ENCODE data around the gene C16orf86. TPM values are rescaled to one million over a fixed set of nuclear protein-coding genes. Genes with fewer than 3 reads are reported as not detected.

The C16orf86 gene
- total RNA-seq, 1 donor from 2014 or later: 2.6 TPM

DNA sequence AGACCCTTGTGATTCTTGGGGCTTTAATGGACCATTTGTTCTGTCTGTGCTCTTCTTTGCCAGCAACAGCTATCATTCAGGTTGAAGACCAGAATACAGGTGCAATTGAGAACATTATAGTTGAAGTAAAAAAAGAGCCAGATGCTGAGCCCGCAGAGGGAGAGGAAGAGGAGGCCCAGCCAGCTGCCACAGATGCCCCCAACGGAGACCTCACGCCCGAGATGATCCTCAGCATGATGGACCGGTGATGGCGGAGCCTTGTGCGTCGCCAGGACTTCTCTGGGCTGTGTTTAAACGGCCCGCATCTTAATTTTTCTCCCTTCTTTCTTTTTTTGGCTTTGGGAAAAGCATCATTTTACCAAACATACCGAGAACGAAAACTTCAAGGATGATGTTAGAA is 29.0 kb upstream of the C16orf86 start:
- TF ChIP-seq, protein P1, sequence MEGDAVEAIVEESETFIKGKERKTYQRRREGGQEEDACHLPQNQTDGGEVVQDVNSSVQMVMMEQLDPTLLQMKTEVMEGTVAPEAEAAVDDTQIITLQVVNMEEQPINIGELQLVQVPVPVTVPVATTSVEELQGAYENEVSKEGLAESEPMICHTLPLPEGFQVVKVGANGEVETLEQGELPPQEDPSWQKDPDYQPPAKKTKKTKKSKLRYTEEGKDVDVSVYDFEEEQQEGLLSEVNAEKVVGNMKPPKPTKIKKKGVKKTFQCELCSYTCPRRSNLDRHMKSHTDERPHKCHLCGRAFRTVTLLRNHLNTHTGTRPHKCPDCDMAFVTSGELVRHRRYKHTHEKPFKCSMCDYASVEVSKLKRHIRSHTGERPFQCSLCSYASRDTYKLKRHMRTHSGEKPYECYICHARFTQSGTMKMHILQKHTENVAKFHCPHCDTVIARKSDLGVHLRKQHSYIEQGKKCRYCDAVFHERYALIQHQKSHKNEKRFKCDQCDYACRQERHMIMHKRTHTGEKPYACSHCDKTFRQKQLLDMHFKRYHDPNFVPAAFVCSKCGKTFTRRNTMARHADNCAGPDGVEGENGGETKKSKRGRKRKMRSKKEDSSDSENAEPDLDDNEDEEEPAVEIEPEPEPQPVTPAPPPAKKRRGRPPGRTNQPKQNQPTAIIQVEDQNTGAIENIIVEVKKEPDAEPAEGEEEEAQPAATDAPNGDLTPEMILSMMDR (IDR thresholded peaks at IDR 0.05; ENCODE audit: unreplicated experiment): no peak
- DNase-seq (ENCODE audit: low spot score, unreplicated experiment): no peak
- peaks cover 21% of the 10 kb centered on the region for H3K36me3 Mint-ChIP-seq (ENCODE audit: insufficient read depth)
- H3K4me1 Mint-ChIP-seq (ENCODE audit: low read depth): no peaks in the 10 kb centered on the region
- no peaks in the 10 kb centered on the region for H3K27me3 Mint-ChIP-seq
- no peaks in the 10 kb centered on the region for H3K9me3 Mint-ChIP-seq (ENCODE audit: low read depth)
- no peak overlapping the region for H3K27ac Mint-ChIP-seq
- no peak overlapping the region for H3K4me3 Mint-ChIP-seq (ENCODE audit: low read depth)

DNA sequence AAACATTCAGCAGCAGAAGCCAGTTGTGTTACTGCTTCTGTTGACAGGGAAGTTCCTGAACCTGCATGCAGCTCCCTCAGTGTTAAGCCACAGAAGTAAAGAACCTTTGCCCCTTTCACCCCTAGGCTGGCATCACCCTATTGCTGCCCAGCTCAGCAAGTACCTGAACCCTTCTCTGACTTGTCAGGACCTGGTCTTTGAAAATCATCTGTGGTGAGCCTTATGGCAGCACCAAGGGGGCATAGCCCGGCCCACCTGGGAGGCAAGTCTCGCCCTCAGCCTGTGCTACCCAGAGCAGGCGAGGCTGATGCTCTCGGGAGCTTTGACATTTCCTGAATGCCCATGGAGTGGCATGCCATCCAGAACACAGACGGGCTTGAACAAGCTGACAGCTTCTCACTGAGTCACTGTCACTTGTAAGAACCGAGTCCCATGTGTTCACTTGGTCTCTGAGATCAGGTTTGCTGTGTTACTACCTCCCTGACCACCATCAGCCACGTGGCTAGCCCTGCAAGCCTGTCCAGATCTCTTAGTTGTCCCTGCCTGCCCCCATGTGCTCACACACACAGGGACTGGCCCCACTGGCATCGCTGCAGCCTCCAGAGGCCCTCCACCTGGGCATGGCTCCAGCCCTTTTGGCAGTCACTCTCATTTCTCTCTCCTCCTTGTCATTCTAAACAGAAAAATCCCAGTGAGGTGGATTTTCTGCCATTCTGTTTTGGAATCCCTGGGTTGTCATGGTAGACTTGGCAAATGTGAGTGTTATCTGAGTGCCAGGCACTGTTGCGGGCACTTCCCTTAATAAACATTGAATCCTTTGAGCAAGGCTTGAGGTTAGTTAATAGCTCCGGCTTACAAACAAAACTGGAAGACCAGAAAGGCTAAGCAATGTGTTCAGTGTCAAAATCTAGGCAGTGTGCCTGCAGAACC is 24.6 kb upstream of the C16orf86 start:
- Mint-ChIP-seq H3K4me1 (ENCODE audit: low read depth) (no peaks in the 10 kb centered on the region), H3K27me3 (peaks cover 16% of the 10 kb centered on the region), H3K4me3 (ENCODE audit: low read depth) (no peak overlapping the region), H3K9me3 (ENCODE audit: low read depth) (no peaks in the 10 kb centered on the region), H3K27ac (no peak overlapping the region), H3K36me3 (ENCODE audit: insufficient read depth) (peaks cover 13% of the 10 kb centered on the region)
- TF ChIP-seq, protein P1 (IDR thresholded peaks at IDR 0.05; ENCODE audit: unreplicated experiment): no peak
- DNase-seq (ENCODE audit: low spot score, unreplicated experiment): no peak

DNA sequence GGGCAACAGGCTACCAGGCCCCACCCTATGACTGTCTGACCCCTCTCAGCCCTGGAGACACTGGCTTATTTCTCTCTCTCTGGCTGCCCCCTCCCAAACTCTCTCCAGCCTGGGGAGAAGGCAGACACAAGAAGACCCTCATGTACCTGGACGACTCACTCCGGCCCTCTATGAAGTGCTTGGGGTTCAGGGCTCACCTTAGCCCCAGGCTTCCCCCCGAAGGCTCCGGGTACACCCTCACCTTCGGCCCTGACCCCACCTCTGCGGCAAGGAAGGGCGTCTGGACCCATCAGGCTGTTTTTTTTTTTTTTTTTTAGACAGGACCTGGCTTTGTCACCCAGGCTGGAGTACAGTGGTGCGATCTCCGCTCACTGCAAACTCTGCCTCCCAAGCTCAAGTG is 22.6 kb upstream of the C16orf86 start:
- no peak for DNase-seq (ENCODE audit: low spot score, unreplicated experiment)
- TF ChIP-seq, protein P1 (IDR thresholded peaks at IDR 0.05; ENCODE audit: unreplicated experiment): no peak
- no peak overlapping the region for H3K4me3 Mint-ChIP-seq (ENCODE audit: low read depth)
- H3K27me3 Mint-ChIP-seq: peaks cover 16% of the 10 kb centered on the region
- H3K27ac Mint-ChIP-seq: no peak overlapping the region
- no peaks in the 10 kb centered on the region for H3K4me1 Mint-ChIP-seq (ENCODE audit: low read depth)
- no peaks in the 10 kb centered on the region for H3K9me3 Mint-ChIP-seq (ENCODE audit: low read depth)
- peaks cover 6% of the 10 kb centered on the region for H3K36me3 Mint-ChIP-seq (ENCODE audit: insufficient read depth)

DNA sequence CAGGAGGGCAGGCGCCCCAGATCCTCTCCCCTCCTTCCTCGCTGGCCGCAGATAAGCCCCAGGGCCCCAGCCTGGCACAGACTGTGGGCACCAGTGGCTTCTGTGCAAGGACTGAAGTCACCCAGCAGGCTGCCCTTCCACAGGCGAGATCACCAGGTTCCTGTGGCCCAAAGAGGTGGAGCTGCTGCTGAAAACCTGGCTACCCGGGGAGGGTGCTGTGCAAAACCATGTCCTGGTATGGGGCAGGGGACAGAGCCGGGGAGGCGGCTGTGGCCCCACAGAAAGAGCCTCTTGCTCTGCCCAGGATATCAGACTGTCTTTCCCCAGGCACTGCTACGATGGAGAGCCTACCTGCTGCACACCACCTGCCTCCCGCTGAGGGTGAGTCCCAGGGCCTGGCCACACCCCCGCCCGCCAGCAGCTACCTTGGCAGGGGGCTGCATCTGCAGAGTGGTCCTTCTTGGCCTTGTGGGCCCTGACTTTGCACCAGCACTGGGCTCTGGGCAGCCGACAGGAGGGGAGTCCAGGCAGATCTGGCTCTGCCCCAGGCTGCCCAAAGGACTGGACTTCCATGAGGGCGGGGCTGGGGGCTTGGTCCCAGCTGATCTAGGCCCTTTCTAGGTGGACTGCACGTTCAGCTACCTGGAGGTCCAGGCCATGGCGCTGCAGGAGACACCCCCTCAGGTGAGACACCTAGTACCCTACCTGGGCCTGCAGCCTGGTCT is 21.1 kb upstream of the C16orf86 start:
- Mint-ChIP-seq H3K27ac (no peak overlapping the region), H3K27me3 (peaks cover 28% of the 10 kb centered on the region), H3K4me1 (ENCODE audit: low read depth) (no peaks in the 10 kb centered on the region), H3K36me3 (ENCODE audit: insufficient read depth) (no peaks in the 10 kb centered on the region), H3K9me3 (ENCODE audit: low read depth) (no peaks in the 10 kb centered on the region), H3K4me3 (ENCODE audit: low read depth) (peak overlapping the region; percentile 31)
- TF ChIP-seq, protein P1 (IDR thresholded peaks at IDR 0.05; ENCODE audit: unreplicated experiment): no peak
- DNase-seq (ENCODE audit: low spot score, unreplicated experiment): no peak

DNA sequence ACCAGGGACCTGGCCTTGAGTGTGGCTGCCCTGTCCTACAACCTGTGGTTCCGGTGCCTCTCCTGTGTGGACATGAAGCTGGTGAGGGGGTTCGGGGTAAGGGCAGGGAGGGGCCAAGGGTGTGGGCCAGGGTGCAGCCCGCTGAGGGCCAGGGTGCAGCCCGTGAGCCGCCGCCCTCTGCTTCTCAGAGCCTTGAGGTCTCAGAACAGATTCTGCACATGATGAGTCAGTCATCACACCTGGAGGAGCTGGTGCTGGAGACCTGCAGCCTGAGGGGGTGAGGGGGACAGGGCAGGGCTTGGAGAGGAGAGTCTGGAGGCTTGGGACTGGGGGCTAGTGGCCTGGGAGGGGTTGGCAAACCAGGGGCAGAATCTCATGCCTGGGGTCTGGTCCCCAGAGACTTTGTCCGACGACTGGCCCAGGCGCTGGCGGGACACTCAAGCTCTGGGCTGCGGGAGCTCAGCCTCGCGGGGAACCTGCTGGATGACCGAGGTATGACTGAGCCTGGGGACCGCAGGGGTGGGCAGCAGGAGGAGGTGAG is 19.4 kb upstream of the C16orf86 start:
- H3K27ac Mint-ChIP-seq: no peak overlapping the region
- no peaks in the 10 kb centered on the region for H3K36me3 Mint-ChIP-seq (ENCODE audit: insufficient read depth)
- DNase-seq (ENCODE audit: low spot score, unreplicated experiment): no peak

More for the DNA sequence above, 19.4 kb upstream of the C16orf86 start:
- Mint-ChIP-seq H3K4me3 (ENCODE audit: low read depth) (no peak overlapping the region), H3K4me1 (ENCODE audit: low read depth) (peaks cover 2% of the 10 kb centered on the region), H3K9me3 (ENCODE audit: low read depth) (no peaks in the 10 kb centered on the region), H3K27me3 (peaks cover 45% of the 10 kb centered on the region)
- TF ChIP-seq, protein P1 (IDR thresholded peaks at IDR 0.05; ENCODE audit: unreplicated experiment): no peak

Data from progenitor cell of endocrine pancreas (in vitro differentiated cells).